GM12891 (cell line): ENCODE results near the gene OAS2.

Experiments used
- PAX5 ChIP-seq: IDR thresholded peaks from 2 replicates; pipeline ENCODE4 v1.6.1; 2011; ENCODE audit warnings: low read length, moderate library complexity, mild to moderate bottlenecking; ENCODE audit not compliant: insufficient read depth, severe bottlenecking
- POLR2A ChIP-seq: IDR thresholded peaks from 2 replicates; pipeline ENCODE4 v1.6.1; 2011; ENCODE audit warnings: low read depth, low read length, control low read depth
- POLR2AphosphoS5 ChIP-seq: IDR thresholded peaks from 2 replicates; pipeline ENCODE4 v1.6.1; 2011; ENCODE audit warnings: low read depth, low read length, control low read depth
- POU2F2 ChIP-seq: IDR thresholded peaks from 2 replicates; pipeline ENCODE4 v1.6.1; 2011; ENCODE audit warnings: low read depth, mild to moderate bottlenecking, control low read depth, low read length, moderate library complexity
- TAF1 ChIP-seq: IDR thresholded peaks from 2 replicates; pipeline ENCODE4 v1.6.1; 2011; ENCODE audit warnings: low read depth, low read length, control low read depth

- TF ChIP-seq POLR2A: no peak
- no peak for TF ChIP-seq POLR2AphosphoS5
- TF ChIP-seq POU2F2: no peak
- TF ChIP-seq TAF1: no peak
- TF ChIP-seq PAX5: no peak
Measured at GRCh38 chr12:113014565-113014964, 36.2 kb downstream of the OAS2 start.
